NK-92 (cell line): ENCODE data around the gene DGCR6L.
"Not testable (repeated sequence)": the region's sequence is repeated elsewhere in the genome, so short reads cannot be mapped to it uniquely, and the experiment has no call there.

Experiments used
- DNase-seq: peaks from one replicate; lab custom pipeline; 2025; ENCODE audit not compliant: unreplicated experiment; lab: John Stamatoyannopoulos, UW

Gene DGCR6L

DNA sequence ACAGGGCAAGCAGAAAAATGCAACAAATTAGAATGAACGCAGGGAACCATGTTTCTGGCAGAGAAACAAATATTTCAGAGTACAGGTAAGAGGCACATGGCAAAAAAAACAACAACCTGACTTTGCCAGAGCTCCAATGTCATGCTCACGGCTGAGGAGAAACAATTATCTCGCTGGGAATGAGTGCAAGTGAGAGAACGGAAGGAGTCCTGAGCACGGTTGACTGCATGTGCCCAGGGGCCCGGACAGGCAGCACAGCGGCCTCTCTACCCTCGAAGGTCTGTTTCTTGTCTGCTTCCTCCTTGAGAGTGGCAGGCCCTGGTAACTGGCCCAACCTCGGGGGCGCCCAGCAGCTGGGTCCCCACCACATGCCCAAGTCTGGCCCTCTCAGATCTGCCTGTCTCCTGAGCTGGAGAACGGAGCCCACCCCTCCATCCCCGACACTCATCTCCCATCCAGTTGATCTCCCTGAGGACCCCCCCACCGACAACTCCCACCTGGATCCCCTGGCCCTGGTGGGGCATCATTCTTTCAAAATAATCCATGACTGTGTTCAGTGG is 27.1 kb downstream of the DGCR6L start:
- DNase-seq = no peak

DNA sequence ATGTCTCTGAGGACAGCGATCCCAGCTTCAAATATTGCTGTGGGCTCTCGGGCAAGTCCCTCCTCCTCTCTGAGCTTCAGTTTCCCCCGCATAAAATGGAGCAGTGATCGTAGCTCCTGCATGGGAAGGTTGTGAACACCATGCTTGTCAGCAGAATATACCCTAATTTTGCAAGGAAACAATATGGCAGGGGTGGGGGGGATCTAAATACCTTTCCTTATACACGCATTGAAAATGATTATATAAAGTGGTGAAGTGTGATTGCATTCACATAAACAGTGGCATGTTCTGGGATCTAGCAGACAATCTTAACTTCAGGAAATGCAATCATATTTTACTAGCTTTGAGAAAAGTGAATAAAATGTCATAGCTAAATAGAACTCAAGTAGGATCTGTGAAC is 27.8 kb downstream of the DGCR6L start:
- no peak for DNase-seq

DNA sequence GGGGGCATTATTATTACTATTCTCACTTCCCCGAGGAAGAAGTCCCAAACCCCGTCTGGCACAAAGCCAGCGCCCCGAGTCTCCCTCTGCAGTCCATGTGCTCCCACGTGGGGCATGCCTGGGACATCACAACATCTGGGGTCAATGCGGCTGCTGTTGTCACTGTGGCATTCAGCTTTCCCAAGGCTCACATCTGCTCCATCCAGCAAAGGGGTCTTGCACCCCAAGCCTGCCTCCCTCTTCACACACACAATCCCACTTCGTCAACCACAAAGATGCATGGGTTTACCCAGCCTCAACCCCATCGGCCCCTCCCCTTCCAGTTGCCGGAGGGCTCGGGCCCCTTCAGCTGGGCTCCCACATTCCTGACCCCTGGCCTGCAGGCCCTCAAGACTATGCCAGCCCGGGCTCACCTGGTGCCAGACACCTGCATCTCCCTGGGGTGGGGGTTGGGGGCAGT is 28.2 kb downstream of the DGCR6L start:
- no peak for DNase-seq

DNA sequence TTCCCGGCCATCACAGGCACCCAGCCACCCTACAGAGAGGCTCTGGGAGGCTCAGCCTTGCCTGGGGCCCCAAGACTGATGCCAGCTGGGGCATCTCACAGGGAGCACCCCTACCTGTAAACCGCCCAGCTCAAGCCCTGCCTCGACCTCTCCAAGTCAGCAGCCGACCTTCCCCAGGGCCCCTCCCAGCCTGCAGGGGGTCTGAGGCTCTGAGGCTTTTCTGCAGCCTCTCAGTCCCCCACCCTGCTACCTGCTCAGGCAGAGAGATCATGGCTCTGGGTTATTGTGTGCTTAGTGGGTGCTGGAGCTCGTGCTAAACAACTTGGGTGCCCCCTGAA is 28.6 kb downstream of the DGCR6L start:
- DNase-seq = no peak

DNA sequence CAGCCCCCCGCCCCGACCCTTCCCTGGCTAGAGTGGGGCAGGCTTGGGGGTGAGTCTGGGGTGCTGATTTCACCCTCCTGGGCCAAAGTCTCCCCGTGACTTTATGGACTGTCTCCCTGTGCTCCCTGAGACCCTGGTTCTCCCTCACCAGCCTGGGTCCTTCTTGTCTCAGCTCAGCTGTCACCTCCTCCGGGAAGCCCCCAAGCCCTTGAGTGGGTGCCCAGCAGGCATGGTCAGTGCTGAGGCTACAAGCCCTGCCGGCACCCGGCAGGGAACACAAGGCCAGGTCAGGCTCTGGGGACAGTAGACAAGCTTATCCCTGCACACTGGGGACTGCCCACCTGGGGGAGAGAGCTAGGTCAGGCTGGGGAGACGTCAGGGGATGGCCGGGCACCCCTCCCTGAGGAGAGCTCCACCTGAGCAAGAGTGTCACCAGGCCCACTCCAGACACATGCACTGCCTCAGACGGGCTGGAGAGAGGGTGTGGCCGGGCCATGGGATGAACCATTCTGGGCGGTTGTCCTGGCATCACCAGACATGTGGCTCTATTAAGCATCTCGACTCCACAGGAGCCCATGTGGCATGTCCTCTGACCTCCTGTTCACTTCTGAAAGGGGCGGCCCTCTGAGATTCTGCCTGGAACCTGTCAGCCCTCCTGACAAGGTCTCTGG is 29.1 kb downstream of the DGCR6L start:
- no peak for DNase-seq

DNA sequence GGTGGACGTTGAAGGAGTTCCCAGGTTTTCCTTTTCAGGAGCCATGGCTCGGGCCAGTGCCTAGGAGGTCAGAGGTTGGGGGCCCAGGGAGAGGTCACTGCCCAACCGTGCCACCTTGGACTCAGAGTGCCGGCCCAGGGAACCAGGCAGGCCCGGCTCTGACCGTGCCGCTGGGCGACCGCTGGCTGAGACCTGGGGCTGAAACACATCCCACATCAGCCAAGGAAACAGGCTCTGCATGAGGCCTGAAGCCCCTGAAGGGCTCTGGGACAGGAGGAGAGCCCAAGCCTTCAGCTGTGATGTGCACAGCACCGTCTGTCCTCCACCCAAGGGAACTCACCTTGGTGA is 29.8 kb downstream of the DGCR6L start:
- DNase-seq = no peak

DNA sequence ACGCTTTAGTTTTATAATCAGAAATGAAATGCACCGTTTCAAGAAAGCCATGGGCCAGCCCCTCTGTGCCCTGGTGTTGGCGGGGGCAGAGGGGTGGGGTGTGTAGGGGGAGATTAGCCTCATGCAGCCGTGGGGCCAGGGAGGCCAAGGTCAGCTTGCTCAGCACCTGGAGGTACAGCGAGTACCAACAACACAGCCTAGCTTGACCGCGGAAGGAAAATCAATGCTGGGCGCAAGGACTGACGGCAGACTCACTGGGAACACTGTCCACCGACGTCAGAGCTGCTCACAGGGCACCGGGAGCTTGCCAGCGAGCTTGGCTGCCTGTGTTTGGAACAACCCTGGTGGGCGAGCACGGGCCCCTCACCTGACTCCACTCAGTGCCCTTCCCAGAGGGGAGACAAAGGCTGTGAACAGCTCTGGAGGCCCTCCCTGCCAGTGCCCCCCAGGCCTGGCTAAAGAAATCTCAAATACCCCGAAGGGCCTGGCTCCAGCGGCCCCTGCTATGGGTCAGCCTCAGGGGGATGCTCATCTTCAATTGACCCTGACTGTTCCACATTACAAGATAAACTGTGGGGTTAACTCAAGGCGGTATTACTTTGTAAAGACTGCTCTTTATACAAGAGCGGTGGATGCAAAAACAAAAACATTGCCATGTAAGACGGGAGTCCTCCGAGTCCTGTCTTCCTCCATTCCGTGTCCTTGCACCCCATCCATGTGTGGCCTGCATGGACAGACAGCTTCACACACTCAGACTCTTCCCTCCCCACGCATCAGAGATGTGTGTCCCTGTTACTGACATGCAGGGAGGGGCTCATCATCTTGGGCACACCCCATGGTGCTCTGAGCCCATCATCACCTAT is 30.4 kb downstream of the DGCR6L start:
- DNase-seq = not testable (repeated sequence)

DNA sequence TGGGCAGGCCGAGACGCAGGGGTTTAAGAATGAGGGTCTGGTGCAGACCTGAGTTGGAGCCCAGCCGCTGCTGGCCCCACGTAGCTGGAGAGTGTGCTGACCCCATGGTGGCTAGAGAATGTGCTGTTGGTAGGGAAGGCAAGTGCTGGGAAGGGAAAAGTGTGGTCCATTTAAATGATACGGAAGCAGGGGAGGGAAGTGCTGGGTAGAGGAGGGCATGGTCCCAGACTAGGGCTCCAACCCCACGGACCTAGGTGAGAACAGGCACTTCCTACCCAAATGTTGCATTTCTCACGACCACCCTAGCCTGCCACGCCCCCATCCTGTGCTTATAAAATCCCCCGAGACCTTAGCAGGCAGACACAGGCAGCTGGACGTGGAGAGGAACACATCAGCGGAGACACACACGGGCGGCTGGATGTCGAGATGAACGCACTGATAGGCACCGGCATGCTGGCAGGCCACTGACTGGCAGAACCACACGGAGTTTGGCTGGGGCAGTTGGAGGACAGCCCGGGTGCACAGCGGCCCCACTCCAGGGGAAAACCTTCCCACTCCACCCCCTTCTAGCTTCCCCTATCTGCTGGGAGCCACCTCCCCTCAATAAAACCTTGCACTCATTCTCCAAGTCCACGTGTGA is 33.0 kb downstream of the DGCR6L start:
- DNase-seq = not testable (repeated sequence)

DNA sequence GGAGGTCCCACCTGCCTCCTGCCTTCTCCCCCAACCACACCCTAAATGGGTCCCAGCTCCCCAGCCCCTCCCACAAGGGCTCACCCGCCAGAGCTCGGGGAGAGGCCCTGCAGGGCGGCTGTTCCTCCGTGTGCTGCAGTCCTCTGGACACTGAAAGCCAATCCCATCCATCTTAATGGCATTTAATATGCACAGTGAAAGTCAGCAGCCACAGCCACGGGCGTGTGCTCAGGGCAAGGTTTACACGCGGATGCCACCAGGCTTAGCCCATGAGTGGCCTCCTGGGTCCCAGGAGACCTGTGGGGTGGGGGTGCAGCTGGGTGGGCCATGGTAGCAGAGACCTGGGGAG is 33.6 kb downstream of the DGCR6L start:
- not testable (repeated sequence) for DNase-seq

DNA sequence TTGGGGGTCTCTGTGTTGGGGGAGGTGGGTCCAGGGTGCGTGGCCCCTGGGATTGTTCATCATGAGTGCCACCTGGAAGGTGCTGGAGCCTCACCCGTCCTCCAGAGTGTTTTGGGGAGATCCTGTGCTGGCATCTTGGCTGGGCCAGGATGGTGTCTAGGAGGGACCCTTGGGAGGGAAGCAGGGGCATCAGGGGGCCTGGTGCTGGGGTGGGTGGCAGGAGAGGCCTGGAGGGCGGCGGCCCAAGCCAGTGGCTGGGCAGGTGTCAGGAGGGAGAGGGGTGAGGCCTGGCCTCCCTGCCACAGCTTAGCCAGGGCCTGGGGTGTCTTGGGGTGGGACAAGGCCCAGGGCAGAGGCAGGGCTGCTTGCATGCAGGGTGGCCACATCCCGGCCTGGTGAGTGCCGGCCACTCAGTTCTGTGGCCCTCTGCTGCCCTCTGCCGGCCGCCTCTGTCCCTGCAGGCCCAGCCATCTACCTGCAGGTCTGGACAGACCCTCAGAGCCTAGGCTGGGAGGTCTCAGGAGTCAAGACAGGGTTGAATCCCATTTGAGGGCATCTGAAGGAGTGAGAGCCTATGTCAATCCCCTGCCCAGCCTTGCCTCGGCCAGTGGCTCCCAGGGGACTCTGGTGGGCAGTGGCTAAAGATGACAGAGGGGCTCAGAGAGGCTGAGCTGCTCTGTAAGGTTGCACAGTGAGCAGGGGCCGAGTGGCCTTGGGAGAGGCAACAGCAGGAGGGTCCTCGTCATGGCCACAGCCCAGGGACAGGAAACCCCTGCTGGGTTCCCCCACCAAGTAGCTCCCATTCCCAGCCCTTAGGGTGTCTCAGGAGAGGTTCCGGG is 34.2 kb downstream of the DGCR6L start:
- DNase-seq = not testable (repeated sequence)

DNA sequence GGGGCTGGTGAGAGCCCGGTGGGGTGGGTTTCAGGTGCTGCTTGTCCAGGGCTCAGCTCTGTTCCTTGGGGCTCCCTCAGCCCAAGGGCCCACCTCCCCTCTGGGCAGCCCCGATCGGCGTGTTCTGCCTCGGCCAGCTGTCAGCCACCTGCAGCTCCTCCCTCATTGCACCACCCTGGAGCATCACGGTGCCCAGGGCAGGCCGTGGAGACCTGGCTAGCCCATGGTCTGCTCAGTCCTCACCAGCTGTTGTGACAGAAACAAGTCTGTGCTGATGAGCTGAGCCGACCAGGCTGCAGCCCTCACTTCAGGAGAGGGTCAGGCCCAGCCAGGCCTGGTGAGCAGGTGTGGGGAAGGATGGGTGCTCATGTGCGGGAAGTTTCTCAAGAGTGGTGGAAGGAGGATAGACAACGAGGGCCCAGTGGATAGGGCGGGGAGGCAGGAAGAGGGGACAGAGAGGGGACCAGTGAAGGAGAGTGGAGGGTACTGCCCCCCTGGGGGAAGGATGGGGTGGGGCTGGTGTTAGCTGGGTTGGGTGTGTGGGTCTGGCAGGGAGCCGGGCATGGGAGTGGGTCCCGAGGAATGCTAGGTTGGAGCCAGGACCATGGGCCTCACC is 35.3 kb downstream of the DGCR6L start:
- DNase-seq = no peak

DNA sequence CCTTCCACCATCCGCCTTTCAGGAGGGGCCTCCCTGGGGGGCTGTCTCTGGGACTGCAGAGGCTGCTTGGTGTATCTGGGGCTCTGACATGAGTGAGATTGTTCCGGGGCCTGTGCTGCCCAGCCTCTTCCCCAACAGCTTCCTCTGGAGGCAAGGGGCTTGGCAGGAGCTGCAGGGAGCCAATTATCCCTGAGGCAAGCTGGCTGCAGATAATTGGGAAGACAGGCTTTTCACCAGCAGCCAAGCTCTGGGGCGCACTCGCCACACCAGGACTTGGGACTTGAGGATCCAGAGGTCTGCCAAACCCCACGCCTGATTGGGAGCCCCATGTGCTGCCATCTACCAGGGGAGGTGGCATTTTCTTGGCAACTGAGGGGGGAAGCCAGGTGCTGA is 36.2 kb downstream of the DGCR6L start:
- no peak for DNase-seq

DNA sequence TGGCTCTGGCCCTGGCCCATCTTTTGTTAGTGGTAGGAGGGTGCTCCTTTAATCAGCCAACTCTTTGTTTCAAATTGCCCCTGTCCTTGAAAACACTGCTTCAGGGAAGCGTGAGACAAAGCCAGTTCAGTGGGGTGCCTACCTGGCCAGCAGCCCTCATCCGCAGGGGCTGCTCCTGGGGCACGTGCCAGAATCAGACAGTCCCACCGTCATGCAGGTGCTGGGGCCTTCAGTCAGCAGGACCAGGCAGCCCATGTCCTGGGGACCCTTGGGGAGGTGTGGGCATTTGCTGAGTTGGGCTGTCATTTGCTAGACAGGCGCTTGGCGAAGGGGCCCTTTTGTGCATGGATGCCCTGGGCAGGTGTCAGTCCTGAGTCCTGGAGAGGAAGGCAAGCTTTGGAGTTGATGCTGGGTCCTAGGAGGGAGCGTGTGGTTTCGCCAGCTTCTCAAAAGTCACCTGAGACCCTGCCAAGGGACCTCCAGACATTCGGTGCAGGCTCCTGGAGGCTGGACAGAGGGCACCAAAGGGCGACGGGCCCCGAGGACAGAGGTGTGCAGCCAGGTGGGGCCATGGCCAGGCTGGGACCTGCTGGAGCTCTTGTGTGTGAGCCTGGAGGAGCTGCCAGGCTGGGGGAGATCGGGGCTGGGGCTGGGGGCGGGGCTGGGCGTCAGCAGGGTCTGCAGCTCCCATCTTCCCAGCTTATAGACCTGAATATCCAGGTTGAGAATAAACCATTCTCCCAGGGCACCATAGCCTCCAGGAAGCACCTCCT is 36.8 kb downstream of the DGCR6L start:
- DNase-seq = no peak

DNA sequence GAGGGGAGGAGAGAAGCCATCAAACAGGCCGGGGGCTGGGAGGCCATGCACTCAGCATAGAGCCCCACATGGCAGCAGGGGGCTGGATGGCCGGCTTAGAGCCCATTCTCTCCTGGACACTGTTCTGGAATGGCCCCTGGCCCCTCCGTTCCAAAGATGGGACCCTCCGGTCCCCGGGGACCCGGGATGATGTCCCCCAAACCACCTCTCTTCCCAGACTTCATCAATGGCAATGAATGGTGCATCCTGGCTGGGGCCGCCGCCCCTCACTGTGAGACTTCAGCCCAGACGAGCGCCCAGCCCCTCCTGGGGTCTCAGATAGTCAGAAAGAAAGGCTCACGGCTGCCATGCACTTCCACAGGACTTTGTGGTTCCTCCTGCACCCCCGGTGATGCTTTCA is 38.0 kb downstream of the DGCR6L start:
- DNase-seq = no peak

DNA sequence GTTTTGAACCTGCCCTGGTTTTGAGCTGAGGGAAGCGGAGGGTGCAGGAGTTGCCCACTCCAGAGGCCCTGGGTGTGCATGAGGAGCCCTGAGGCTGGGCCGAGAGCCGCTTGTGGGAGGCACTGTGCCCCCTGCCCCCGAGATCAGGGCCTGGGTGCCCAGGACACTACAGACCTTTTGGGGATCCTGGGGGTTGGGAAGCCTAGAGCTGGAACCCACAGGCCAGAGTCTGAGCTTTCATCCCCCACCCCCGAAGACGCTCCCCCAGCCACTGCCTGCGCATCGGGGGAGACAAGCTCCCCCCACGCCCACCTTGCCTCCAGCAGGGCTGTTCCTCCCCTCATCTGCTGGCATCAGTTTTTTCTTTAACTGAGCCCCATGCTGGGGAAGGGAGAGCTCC is 38.4 kb downstream of the DGCR6L start:
- not testable (repeated sequence) for DNase-seq

DNA sequence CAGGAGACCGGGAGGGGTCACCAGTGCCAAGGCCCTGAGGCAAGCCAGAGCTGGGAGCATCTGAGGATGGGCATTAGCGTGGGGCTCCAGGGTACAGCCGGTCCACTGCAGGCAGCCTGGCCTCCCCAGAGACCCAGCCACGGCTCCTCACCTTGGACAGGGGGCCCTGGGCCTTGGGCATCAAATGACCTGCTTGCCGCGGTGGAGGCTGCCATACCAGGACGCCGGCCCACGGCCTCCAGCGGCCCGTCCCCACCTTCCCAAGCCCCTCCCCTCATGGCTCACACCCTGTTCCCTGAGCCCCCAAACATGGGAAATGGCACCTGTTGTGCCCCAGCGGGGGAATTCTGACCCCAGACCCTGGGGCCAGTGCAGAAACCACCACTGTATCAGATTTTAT is 39.0 kb downstream of the DGCR6L start:
- no peak for DNase-seq

DNA sequence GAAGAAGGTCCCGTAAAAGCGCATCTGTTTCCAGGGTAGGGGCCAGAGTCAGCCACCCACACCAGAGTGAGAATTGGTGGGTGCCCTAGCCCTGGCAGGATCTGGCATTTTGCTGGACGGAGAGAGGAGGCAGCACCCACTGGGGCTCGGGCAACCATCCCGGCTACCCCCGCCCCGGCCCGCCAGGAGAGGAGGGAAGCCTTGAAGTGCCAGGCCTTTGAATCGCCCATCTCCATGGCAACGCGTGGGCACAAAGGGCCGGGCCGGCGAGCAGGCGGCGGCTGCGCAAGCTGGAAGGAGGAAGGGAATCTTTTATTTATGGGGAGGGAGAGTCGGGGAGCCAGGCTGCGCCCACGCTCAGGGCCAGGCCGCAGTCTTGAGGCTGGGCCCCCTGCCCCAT is 39.7 kb downstream of the DGCR6L start:
- DNase-seq = not testable (repeated sequence)

DNA sequence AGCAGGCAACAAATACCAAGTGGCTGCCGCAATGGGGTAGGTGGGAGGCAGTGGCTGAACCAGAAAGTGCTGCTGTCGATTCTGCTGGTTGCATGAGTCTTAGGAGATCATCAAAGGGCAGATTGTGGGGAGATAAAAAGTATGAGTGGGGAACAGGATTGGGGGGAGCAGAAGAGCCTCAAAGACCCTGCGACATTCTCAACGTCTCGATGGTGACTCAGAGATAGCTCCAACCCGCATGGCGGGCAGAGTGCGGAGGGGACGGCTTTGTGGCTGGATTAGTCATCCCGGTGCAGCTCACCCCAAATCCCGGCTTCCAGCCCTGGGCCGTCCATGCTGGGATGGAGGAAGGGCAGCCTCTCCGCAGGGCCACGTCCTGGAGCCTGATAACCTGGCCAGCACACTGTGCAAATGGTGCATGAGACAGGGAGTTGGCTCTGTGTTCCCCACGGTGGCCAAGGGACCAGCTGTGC is 40.2 kb downstream of the DGCR6L start:
- DNase-seq = no peak

DNA sequence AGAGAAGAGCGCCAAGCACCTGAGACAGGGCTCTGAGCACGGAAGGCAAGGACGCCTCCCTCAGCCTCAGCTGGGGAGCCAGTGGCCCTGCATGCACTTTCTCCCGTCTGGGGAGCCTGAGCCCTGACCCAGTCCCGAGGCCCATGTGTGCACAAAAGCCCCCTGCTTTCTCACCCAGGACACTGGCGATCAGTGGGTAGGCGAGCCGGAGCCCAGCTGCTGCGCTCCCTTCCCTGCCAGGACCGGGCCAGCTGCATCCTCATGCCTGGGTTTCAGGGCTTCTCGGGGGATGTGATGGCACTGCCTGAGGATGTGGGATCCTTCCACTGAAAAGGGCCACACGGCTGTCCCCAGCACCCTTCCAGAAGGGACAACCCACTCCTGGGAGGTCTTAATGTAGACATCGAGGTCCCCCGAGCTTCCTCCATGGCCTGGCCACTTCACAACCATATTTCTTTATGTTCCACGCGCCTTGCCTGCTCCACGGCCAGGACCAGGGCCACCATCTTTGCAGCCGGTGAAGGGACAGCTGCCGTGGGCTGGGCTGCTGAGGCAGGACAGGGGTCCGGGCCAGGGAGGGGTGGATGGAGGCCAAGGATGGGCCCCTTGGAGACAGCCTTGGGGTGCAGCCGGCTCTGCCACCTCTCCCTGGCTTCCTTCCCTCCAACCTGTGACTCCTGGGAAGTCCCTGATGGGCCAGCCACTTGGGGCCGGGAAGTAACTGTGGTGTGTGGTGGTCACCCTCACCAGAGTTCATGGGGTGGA is 41.0 kb downstream of the DGCR6L start:
- DNase-seq = not testable (repeated sequence)
